CD14-positive monocyte (primary cell): ENCODE measurements around the gene CYP4V2. TPM values are rescaled to one million over a fixed set of nuclear protein-coding genes. Genes with fewer than 3 reads are reported as not detected.
A peak's percentile ranks its signal among the peaks of the same experiment; 100 is the strongest.

Experiments used
- DNase-seq, 3 donors: peaks; one replicate each; pipeline ENCODE4 v3.0.0-alpha.2; 2011 to 2022
- H2AFZ ChIP-seq: 2 replicates; pipeline ENCODE4 v1.6.0; 2012; ENCODE audit warnings: mild to moderate bottlenecking, low read depth, low read length, inconsistent platforms; ENCODE audit not compliant: insufficient read depth, poor library complexity, severe bottlenecking
- H3K27ac ChIP-seq, 2 donors: 1 replicate in 1 of 2; 2 replicates in 1 of 2; pipeline ENCODE4 v1.5.1; 2012 to 2013; ENCODE audit warnings: low read length in 2 of 2, control low read depth in 1 of 2, inconsistent platforms in 1 of 2, low read depth in 1 of 2, mild to moderate bottlenecking in 1 of 2
- H3K27me3 ChIP-seq, 2 donors: one replicate each; pipeline versions ENCODE4 v1.6.0 to v1.6.1; 2011 to 2013; ENCODE audit warnings: low read length in 2 of 2; ENCODE audit not compliant: control insufficient read depth in 2 of 2, insufficient read depth in 2 of 2
- H3K36me3 ChIP-seq, 2 donors: replicated peaks in 1 of 2; 1 replicate in 1 of 2; 2 replicates in 1 of 2; pipeline versions ENCODE4 v1.5.1 to v1.6.1; 2012 to 2013; ENCODE audit warnings: low read length in 2 of 2, control low read depth in 1 of 2, inconsistent platforms in 1 of 2, mild to moderate bottlenecking in 1 of 2; ENCODE audit not compliant: insufficient read depth in 2 of 2, control insufficient read depth in 1 of 2
- H3K4me1 ChIP-seq, 2 donors: 1 replicate in 1 of 2; 2 replicates in 1 of 2; pipeline versions ENCODE4 v1.5.1 to v1.6.1; 2012 to 2013; ENCODE audit warnings: low read length in 2 of 2, control low read depth in 1 of 2, inconsistent platforms in 1 of 2, mild to moderate bottlenecking in 1 of 2, moderate library complexity in 1 of 2; ENCODE audit not compliant: insufficient read depth in 2 of 2, control insufficient read depth in 1 of 2
- H3K4me2 ChIP-seq: replicated peaks from 2 replicates; pipeline ENCODE3; 2012; ENCODE audit warnings: low read length, moderate library complexity, mild to moderate bottlenecking; ENCODE audit not compliant: poor library complexity, severe bottlenecking; ENCODE audit errors: extremely low read depth
- H3K4me3 ChIP-seq, 3 experiments: fragments of 200-600 bp in 1 of 3; sonication (generic) in 1 of 3; replicated peaks in 1 of 3; 1 replicate in 2 of 3; 2 replicates in 1 of 3; pipeline ENCODE4 v1.5.1; 2011 to 2013; ENCODE audit warnings: low read length in 3 of 3, mild to moderate bottlenecking in 3 of 3, control low read depth in 2 of 3, low read depth in 2 of 3, inconsistent platforms in 1 of 3, moderate library complexity in 1 of 3
- H3K79me2 ChIP-seq: 2 replicates; pipeline ENCODE4 v1.6.0; 2012; ENCODE audit warnings: mild to moderate bottlenecking, control low read depth, inconsistent platforms, low read length, moderate library complexity; ENCODE audit not compliant: insufficient read depth
- H3K9ac ChIP-seq: 2 replicates; pipeline ENCODE4 v1.6.0; 2017; ENCODE audit warnings: low read length, mild to moderate bottlenecking; ENCODE audit not compliant: insufficient read depth, poor library complexity, severe bottlenecking
- H3K9me3 ChIP-seq, 2 donors: replicated peaks in 1 of 2; 1 replicate in 1 of 2; 2 replicates in 1 of 2; pipeline versions ENCODE4 v1.5.1 to v1.6.1; 2012 to 2013; ENCODE audit warnings: low read length in 2 of 2, control low read depth in 1 of 2; ENCODE audit not compliant: control insufficient read depth in 1 of 2, insufficient read depth in 1 of 2
- H4K20me1 ChIP-seq: 2 replicates; pipeline ENCODE4 v1.6.0; 2012; ENCODE audit warnings: mild to moderate bottlenecking, low read length, control low read depth, moderate library complexity; ENCODE audit not compliant: insufficient read depth
- H3K27ac Mint-ChIP-seq, 7 donors: one replicate each; pipeline ENCODE4 v1.8.0; 2020; ENCODE audit warnings: mild to moderate bottlenecking in 7 of 7, mixed read lengths in 7 of 7, moderate library complexity in 6 of 7, inconsistent platforms in 2 of 7
- H3K27me3 Mint-ChIP-seq, 3 donors: one replicate each; pipeline ENCODE4 v1.8.0; 2021 to 2022; ENCODE audit warnings: low read depth in 3 of 3, mild to moderate bottlenecking in 3 of 3, mixed read lengths in 3 of 3, moderate library complexity in 3 of 3, inconsistent platforms in 1 of 3
- H3K36me3 Mint-ChIP-seq, 2 donors: one replicate each; pipeline ENCODE4 v1.8.0; 2020; ENCODE audit warnings: mixed read lengths in 2 of 2, inconsistent platforms in 1 of 2, mild to moderate bottlenecking in 1 of 2
- H3K4me1 Mint-ChIP-seq: one replicate; pipeline ENCODE4 v1.8.0; 2020; ENCODE audit warnings: mild to moderate bottlenecking, mixed read lengths
- H3K4me3 Mint-ChIP-seq, 2 donors: one replicate each; pipeline ENCODE4 v1.8.0; 2020; ENCODE audit warnings: mild to moderate bottlenecking in 2 of 2, mixed read lengths in 2 of 2, moderate library complexity in 1 of 2
- H3K9me3 Mint-ChIP-seq, 7 donors: one replicate each; pipeline ENCODE4 v1.8.0; 2020 to 2022; ENCODE audit warnings: mixed read lengths in 7 of 7, mild to moderate bottlenecking in 6 of 7, moderate library complexity in 6 of 7, inconsistent platforms in 2 of 7
- CTCF ChIP-seq: fragments of 200-600 bp; IDR thresholded peaks from one replicate; pipeline ENCODE4 v1.8.0; 2022; ENCODE audit warnings: antibody characterized with exemption, mild to moderate bottlenecking
- WGBS: methylation state at CpG from one replicate; pipeline ENCODE4 v1.1.5; 2013; ENCODE audit warnings: missing lambda C conversion rate; ENCODE audit not compliant: insufficient coverage; 5-methylcytosine and 5-hydroxymethylcytosine counted together
- intact Hi-C, 2 donors: fragments of 100-400 bp; cut with micrococcal nuclease; formaldehyde crosslinking; loops; one replicate each; pipeline versions ENCODE4 v1.15.0 to v1.15.1; 2023
- polyA plus RNA-seq, 3 donors: library from polyadenylated mRNA; depleted of rRNA in 1 of 3; unstranded in 2 of 3; stranded (reverse) in 1 of 3; fragments of 300-500 nt in 2 of 3; fragments of >200 nt in 1 of 3; fragmentation: Illumina TruSeq in 2 of 3; gene quantifications; 1 replicate in 2 of 3; 2 replicates in 1 of 3; pipeline ENCODE4 v1.2.3, GENCODE V29; 2012 to 2021

CYP4V2 gene
- polyA plus RNA-seq, 3 donors, result 6.3 to 10.5 (median 6.3) TPM

GRCh38 chr4:186148336-186148975 lies 42.9 kb upstream of the CYP4V2 start:
- peaks cover 33 to 57% (median 50%) of the 10 kb centered on the region in 3 donors for H3K27me3 Mint-ChIP-seq
- Histone ChIP-seq H3K4me3 (no peak overlapping the region), H3K9me3 (peaks cover 0 to 8% of the 10 kb centered on the region in 2 donors), H3K27me3 (peaks cover 26 to 43% of the 10 kb centered on the region in 2 donors), H3K9ac (no peak overlapping the region), H4K20me1 (no peaks in the 10 kb centered on the region), H2AFZ (no peak overlapping the region), H3K27ac (no peak overlapping the region), H3K4me2 (no peak overlapping the region), H3K36me3 (no peaks in the 10 kb centered on the region), H3K4me1 (no peaks in the 10 kb centered on the region), H3K79me2 (no peaks in the 10 kb centered on the region)
- no peak overlapping the region for H3K4me3 Mint-ChIP-seq
- WGBS, result no CpG with 5 or more reads among the region's 1 CpG
- H3K9me3 Mint-ChIP-seq, result peaks cover 0 to 11% (median 4%) of the 10 kb centered on the region in 7 donors
- no peak for TF ChIP-seq CTCF
- no peak overlapping the region for H3K27ac Mint-ChIP-seq
- DNase-seq, result no peak
- peaks cover 6% of the 10 kb centered on the region for H3K4me1 Mint-ChIP-seq
- H3K36me3 Mint-ChIP-seq, result peaks cover 0 to 8% of the 10 kb centered on the region in 2 donors
- intact Hi-C loops, result no loop called here

- peaks cover 0 to 2% of the 10 kb centered on the region in 2 donors for H3K36me3 Mint-ChIP-seq
- Histone ChIP-seq H3K4me1 (no peaks in the 10 kb centered on the region), H2AFZ (no peak overlapping the region), H3K27ac (no peak overlapping the region), H3K9me3 (peaks cover 0 to 4% of the 10 kb centered on the region in 2 donors), H3K27me3 (peaks cover 18 to 32% of the 10 kb centered on the region in 2 donors), H3K79me2 (no peaks in the 10 kb centered on the region), H3K36me3 (no peaks in the 10 kb centered on the region), H3K9ac (no peak overlapping the region), H3K4me2 (no peak overlapping the region), H3K4me3 (no peak overlapping the region), H4K20me1 (no peaks in the 10 kb centered on the region)
- intact Hi-C loops, result no loop called here
- H3K27ac Mint-ChIP-seq, result no peak overlapping the region
- H3K4me1 Mint-ChIP-seq, result no peaks in the 10 kb centered on the region
- peak; percentile 79 for TF ChIP-seq CTCF
- WGBS, result 82% methylated on average over 11 of the region's 14 CpGs
- DNase-seq, result no peak
- H3K4me3 Mint-ChIP-seq, result no peak overlapping the region
- H3K27me3 Mint-ChIP-seq, result peaks cover 24 to 47% (median 37%) of the 10 kb centered on the region in 3 donors
- H3K9me3 Mint-ChIP-seq, result peaks cover 0 to 4% (median 3%) of the 10 kb centered on the region in 7 donors
These were observed 41.5 kb upstream of the CYP4V2 start for GRCh38 chr4:186149872-186150271.
